ENCODE measurements around the gene CMTM2.

Gene CMTM2

GRCh38 chr16:66578651-66579531, at the start of gene CMTM2:
CMTM2 (plus strand) TSS chr16:66579463; CDS start chr16:66579608, 145 bp downstream.
- DNase-seq: no peak

GRCh38 chr16:66529475-66529874, 49.8 kb upstream of the CMTM2 start:
- DNase-seq: no peak

GRCh38 chr16:66534376-66534799, 44.9 kb upstream of the CMTM2 start:
- no peak for DNase-seq

- DNase-seq: no peak
Observed at GRCh38 chr16:66536525-66536924, 42.7 kb upstream of the CMTM2 start.

GRCh38 chr16:66537236-66537635, 42.0 kb upstream of the CMTM2 start:
- no peak for DNase-seq

- no peak for DNase-seq
Observed at GRCh38 chr16:66538910-66539309, 40.4 kb upstream of the CMTM2 start.

- DNase-seq: peak; percentile 88
Observed at GRCh38 chr16:66539623-66540469, 39.4 kb upstream of the CMTM2 start.

- no peak for DNase-seq
Observed at GRCh38 chr16:66541388-66542355, 37.6 kb upstream of the CMTM2 start.

- DNase-seq: no peak
Observed at GRCh38 chr16:66542396-66542795, 36.9 kb upstream of the CMTM2 start.

GRCh38 chr16:66543541-66543940, 35.7 kb upstream of the CMTM2 start:
- no peak for DNase-seq

GRCh38 chr16:66544016-66544757, 35.1 kb upstream of the CMTM2 start:
- DNase-seq: no peak

- DNase-seq: no peak
Observed at GRCh38 chr16:66547101-66547989, 31.9 kb upstream of the CMTM2 start.

GRCh38 chr16:66548068-66548467, 31.2 kb upstream of the CMTM2 start:
- no peak for DNase-seq

GRCh38 chr16:66548868-66549267, 30.4 kb upstream of the CMTM2 start:
- no peak for DNase-seq

- no peak for DNase-seq
Observed at GRCh38 chr16:66549284-66550131, 29.8 kb upstream of the CMTM2 start, which contains the start of gene TK2. TK2 (minus strand) TSS chr16:66550122; CDS start chr16:66550061, 61 bp downstream.

GRCh38 chr16:66551348-66551759, 27.9 kb upstream of the CMTM2 start:
- DNase-seq: peak; percentile 71

- DNase-seq: no peak
Observed at GRCh38 chr16:66551788-66552285, 27.4 kb upstream of the CMTM2 start.

- peak; percentile 74 for DNase-seq
Observed at GRCh38 chr16:66552286-66553177, 26.7 kb upstream of the CMTM2 start, which contains the start of gene CKLF. CKLF (plus strand) TSS chr16:66552576; CDS start chr16:66552716, 140 bp downstream.
